DND-41 (cell line): ENCODE results near the gene FAM107B.

Experiments
- ATAC-seq: fragments of 200-7000 bp; cut with Tn5 transposase; 3 replicates; pipeline ENCODE4 v1.9.1; 2021; ENCODE audit warnings: low read depth; ENCODE audit not compliant: insufficient read depth
- DNase-seq: peaks from one replicate; pipeline ENCODE4 v3.0.0-alpha.2; 2020
- H2AFZ ChIP-seq: 2 replicates; pipeline ENCODE4 v1.6.0; 2012; ENCODE audit warnings: low read depth, low read length
- H3K27ac ChIP-seq: 2 replicates; pipeline ENCODE4 v1.5.1; 2012; ENCODE audit warnings: low read length, inconsistent platforms
- H3K27me3 ChIP-seq: fragments of 200-600 bp; sonication (generic); 2 replicates; pipeline ENCODE4 v1.6.0; 2012; ENCODE audit warnings: low read length, mild to moderate bottlenecking, inconsistent platforms; ENCODE audit not compliant: insufficient read depth, poor library complexity
- H3K36me3 ChIP-seq: 2 replicates; pipeline ENCODE4 v1.5.1; 2012; ENCODE audit warnings: low read length, inconsistent platforms; ENCODE audit not compliant: insufficient read depth
- H3K4me1 ChIP-seq: 2 replicates; pipeline ENCODE4 v1.5.1; 2012; ENCODE audit warnings: mild to moderate bottlenecking, low read length; ENCODE audit not compliant: insufficient read depth
- H3K4me2 ChIP-seq: 2 replicates; pipeline ENCODE4 v1.6.0; 2012; ENCODE audit warnings: mild to moderate bottlenecking, moderate library complexity, low read length, inconsistent platforms; ENCODE audit not compliant: insufficient read depth
- H3K4me3 ChIP-seq, 2 experiments: fragments of 200-600 bp in 1 of 2; shearing (Covaris generic) in 1 of 2; 2 replicates each; pipeline ENCODE4 v1.5.1; 2012 to 2016; ENCODE audit warnings: inconsistent platforms in 2 of 2, low read length in 2 of 2, mild to moderate bottlenecking in 2 of 2, low read depth in 1 of 2, moderate library complexity in 1 of 2
- H3K79me2 ChIP-seq: 2 replicates; pipeline ENCODE4 v1.6.0; 2012; ENCODE audit warnings: low read length, inconsistent platforms; ENCODE audit not compliant: insufficient read depth
- H3K9ac ChIP-seq: 2 replicates; pipeline ENCODE4 v1.6.0; 2012; ENCODE audit warnings: low read depth, mild to moderate bottlenecking, inconsistent platforms, low read length, moderate library complexity
- H3K9me3 ChIP-seq: 2 replicates; pipeline ENCODE4 v1.5.1; 2012; ENCODE audit warnings: low read length, moderate library complexity, mild to moderate bottlenecking, inconsistent platforms; ENCODE audit not compliant: insufficient read depth, severe bottlenecking
- H4K20me1 ChIP-seq: 2 replicates; pipeline ENCODE4 v1.6.0; 2012; ENCODE audit warnings: low read length; ENCODE audit not compliant: insufficient read depth
- CTCF ChIP-seq: IDR thresholded peaks from 2 replicates; pipeline ENCODE4 v1.5.1; 2012; ENCODE audit warnings: borderline replicate concordance, low read length, moderate library complexity, mild to moderate bottlenecking; ENCODE audit not compliant: poor library complexity, severe bottlenecking; ENCODE audit errors: extremely low read depth
- EZH2 ChIP-seq: IDR thresholded peaks from 3 replicates; pipeline ENCODE4 v1.6.1; 2012; ENCODE audit warnings: borderline replicate concordance, low read depth, mild to moderate bottlenecking, moderate library complexity, low read length, inconsistent platforms; ENCODE audit not compliant: severe bottlenecking

FAM107B gene

DNA sequence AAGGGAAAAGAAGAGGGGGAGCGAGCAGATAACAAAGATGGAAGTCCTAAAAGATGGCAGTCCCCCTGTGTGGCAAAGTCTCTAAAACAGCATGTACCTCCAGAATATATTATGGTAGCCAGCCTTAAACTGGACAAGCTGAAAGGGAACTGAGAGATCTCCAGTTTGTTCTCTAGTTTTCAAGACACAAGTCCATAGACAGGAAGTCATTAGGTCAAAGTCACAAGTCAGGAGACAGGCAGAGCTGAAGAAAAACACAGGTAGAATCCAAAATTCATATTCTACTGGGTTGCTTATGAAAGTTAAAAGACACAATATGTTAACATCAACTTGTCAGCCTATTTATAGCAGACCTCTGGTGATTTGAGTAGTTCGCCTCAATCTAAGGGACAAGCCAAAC, 38.7 kb downstream of the FAM107B start:
- Histone ChIP-seq H3K9me3 (no peaks in the 10 kb centered on the region), H2AFZ (no peak overlapping the region), H3K9ac (no peak overlapping the region), H3K79me2 (no peaks in the 10 kb centered on the region), H4K20me1 (no peaks in the 10 kb centered on the region), H3K27ac (no peak overlapping the region), H3K4me3 (no peak overlapping the region), H3K27me3 (peaks cover 5% of the 10 kb centered on the region), H3K4me2 (no peak overlapping the region), H3K36me3 (no peaks in the 10 kb centered on the region), H3K4me1 (no peaks in the 10 kb centered on the region)
- DNase-seq (no peak), ATAC-seq (no peak)
- TF ChIP-seq CTCF (no peak), EZH2 (no peak)

DNA sequence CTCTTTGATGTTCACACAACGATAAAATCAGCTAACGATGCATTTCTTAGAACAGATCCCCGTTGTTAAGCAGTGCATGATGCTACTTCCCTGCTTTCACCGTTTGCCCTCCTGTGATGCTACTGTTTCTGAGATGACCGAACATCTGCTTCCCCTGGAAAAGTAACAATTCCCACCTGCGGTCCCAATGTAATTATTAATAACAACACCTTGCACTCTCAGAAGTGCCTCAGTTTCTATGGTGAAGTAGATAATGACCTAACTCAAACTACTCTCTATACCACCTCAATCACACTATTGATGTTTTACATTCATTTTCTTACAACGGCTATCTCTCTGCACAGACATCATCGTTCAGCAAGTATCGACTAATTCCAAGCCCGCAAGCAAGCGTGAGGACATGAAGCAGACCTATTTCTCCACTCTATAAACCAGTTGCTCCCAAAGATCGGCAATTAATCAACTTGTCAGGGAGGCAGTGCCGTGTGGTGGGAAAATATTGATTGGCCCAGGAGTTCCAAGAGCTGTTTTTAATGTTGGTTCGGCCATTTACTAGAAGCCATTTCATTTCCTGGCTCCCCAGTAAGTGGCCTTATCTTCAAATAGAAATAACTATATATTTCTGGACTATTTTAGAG, 42.7 kb downstream of the FAM107B start:
- Histone ChIP-seq H3K4me2 (no peak overlapping the region), H2AFZ (no peak overlapping the region)

DNA sequence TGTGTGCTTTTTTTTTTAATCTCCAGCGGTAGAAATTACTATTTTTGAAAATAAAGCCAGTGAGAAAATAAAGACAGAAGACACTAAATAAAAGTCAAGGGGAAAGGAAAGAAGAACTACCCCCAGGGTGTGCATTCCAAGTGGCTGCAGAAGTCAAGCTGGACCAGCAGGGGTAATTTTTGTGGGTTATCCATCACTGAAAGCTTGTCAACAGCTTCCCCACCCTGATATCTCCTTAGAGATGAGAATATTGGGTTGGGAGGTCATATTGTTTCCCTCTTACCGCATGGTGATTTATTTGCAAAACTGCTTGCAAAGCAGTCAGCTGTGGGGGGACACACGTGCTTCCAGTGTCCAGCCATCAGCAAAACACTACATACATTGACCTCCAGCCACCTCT, 46.4 kb downstream of the FAM107B start:
- ATAC-seq (no peak), DNase-seq (no peak)
- no peak overlapping the region for H3K27ac ChIP-seq
- H3K9ac ChIP-seq, result no peak overlapping the region
- H3K4me1 ChIP-seq, result no peaks in the 10 kb centered on the region
- no peak overlapping the region for H2AFZ ChIP-seq
- H3K27me3 ChIP-seq, result no peaks in the 10 kb centered on the region
- TF ChIP-seq EZH2 (no peak), CTCF (no peak)
- H3K9me3 ChIP-seq, result no peaks in the 10 kb centered on the region
- no peaks in the 10 kb centered on the region for H3K79me2 ChIP-seq
- no peaks in the 10 kb centered on the region for H3K36me3 ChIP-seq
- no peaks in the 10 kb centered on the region for H4K20me1 ChIP-seq
- H3K4me2 ChIP-seq, result no peak overlapping the region
- H3K4me3 ChIP-seq, result no peak overlapping the region

More for the DNA sequence above, 42.7 kb downstream of the FAM107B start:
- Histone ChIP-seq H3K36me3 (no peaks in the 10 kb centered on the region), H3K9ac (no peak overlapping the region), H3K79me2 (no peaks in the 10 kb centered on the region), H4K20me1 (no peaks in the 10 kb centered on the region), H3K9me3 (no peaks in the 10 kb centered on the region), H3K27ac (no peak overlapping the region), H3K4me1 (no peaks in the 10 kb centered on the region), H3K4me3 (no peak overlapping the region), H3K27me3 (no peaks in the 10 kb centered on the region)
- TF ChIP-seq EZH2 (no peak), CTCF (no peak)
- no peak for DNase-seq
- ATAC-seq, result no peak

DNA sequence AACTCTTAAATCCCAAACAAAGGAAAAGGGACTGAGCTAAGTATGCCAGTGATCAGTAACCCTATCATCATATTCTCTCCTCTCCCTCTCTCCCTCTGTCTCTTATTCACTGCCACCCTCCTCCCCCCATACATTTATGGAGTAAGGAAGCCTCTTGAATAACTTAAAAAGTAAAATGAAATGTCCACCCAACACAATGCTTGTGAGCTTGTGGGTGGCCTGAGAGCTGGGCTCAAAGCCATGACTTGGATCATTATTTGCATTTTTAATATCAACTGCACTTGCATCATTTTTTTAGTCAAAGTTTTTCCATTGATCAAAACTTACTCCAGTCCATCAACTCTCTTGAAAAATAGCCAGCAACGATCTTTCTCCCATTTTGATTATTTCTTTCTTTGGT, 46.8 kb downstream of the FAM107B start:
- Histone ChIP-seq H3K36me3 (no peaks in the 10 kb centered on the region), H3K27me3 (no peaks in the 10 kb centered on the region), H3K27ac (no peak overlapping the region), H3K9me3 (no peaks in the 10 kb centered on the region), H3K9ac (no peak overlapping the region), H3K4me2 (no peak overlapping the region), H3K4me1 (no peaks in the 10 kb centered on the region), H3K4me3 (no peak overlapping the region), H4K20me1 (no peaks in the 10 kb centered on the region), H2AFZ (no peak overlapping the region), H3K79me2 (no peaks in the 10 kb centered on the region)
- ATAC-seq, result no peak
- no peak for DNase-seq
- TF ChIP-seq CTCF (no peak), EZH2 (no peak)
